ENCODE data around the gene DOCK1. TPM values are rescaled to one million over a fixed set of nuclear protein-coding genes. Genes with fewer than 3 reads are reported as not detected.

Gene DOCK1
- total RNA-seq, 2 experiments from 2014 or later: 0.14 to 0.18 TPM

DNA sequence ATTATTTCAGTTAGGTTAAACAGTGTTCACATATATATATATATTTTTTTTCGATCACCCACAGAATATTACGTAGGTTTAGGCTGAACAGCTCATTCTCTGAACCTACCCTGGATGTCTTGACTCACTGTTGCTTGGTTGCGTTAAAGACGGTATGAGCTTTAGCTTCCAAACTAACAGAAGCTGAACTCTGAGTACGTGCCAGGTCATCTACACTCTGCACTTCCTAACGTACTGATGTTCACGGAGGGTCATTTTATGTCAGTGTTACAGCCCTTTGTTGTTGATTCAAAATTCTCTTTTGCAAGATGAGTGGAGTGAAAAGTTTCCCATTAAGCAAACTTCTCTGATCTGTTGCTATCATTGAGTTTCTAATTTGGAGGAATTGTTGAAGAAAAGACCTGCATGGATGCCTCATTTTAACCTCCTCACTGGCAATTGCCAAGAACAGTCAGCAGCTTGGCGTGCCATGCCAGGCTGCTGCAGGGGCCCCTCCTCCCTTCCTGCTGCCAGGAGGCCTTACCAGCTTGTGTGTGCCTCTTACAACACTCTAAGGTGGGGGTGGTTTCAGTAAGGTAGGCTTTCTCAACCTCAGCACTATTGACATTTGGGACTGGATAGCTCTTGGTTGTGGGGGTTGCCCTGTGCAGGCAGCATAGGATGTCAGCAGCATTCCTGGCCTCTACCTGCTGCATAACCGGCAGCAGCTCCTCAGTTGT, 246.9 kb downstream of the DOCK1 start:
- ChIA-PET POLR2A (no interaction called here), CTCF (no interaction called here)
- H3K4me3 Mint-ChIP-seq: no peak overlapping the region
- DNase-seq (no peak), ATAC-seq (no peak)
- intact Hi-C loops (cut with micrococcal nuclease): no loop called here
- no peaks in the 10 kb centered on the region for H3K36me3 Mint-ChIP-seq (ENCODE audit: low read depth)
- no peak overlapping the region for H3K27ac Mint-ChIP-seq
- H3K9me3 Mint-ChIP-seq: no peaks in the 10 kb centered on the region
- no peaks in the 10 kb centered on the region for H3K27me3 Mint-ChIP-seq
- no peaks in the 10 kb centered on the region for H3K4me1 Mint-ChIP-seq (ENCODE audit: low read depth)
- TF ChIP-seq, protein P1, sequence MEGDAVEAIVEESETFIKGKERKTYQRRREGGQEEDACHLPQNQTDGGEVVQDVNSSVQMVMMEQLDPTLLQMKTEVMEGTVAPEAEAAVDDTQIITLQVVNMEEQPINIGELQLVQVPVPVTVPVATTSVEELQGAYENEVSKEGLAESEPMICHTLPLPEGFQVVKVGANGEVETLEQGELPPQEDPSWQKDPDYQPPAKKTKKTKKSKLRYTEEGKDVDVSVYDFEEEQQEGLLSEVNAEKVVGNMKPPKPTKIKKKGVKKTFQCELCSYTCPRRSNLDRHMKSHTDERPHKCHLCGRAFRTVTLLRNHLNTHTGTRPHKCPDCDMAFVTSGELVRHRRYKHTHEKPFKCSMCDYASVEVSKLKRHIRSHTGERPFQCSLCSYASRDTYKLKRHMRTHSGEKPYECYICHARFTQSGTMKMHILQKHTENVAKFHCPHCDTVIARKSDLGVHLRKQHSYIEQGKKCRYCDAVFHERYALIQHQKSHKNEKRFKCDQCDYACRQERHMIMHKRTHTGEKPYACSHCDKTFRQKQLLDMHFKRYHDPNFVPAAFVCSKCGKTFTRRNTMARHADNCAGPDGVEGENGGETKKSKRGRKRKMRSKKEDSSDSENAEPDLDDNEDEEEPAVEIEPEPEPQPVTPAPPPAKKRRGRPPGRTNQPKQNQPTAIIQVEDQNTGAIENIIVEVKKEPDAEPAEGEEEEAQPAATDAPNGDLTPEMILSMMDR (IDR thresholded peaks at IDR 0.05): no peak

GRCh38 chr10:127153181-127153580, 248.0 kb downstream of the DOCK1 start:
- Mint-ChIP-seq H3K36me3 (ENCODE audit: low read depth) (no peaks in the 10 kb centered on the region), H3K27me3 (no peaks in the 10 kb centered on the region), H3K4me3 (no peak overlapping the region), H3K9me3 (no peaks in the 10 kb centered on the region), H3K4me1 (ENCODE audit: low read depth) (no peaks in the 10 kb centered on the region), H3K27ac (no peak overlapping the region)
- ChIA-PET POLR2A (no interaction called here), CTCF (no interaction called here)
- TF ChIP-seq, protein P1 (IDR thresholded peaks at IDR 0.05): no peak
- DNase-seq (no peak), ATAC-seq (no peak)
- intact Hi-C loops (cut with micrococcal nuclease): no loop called here

DNA sequence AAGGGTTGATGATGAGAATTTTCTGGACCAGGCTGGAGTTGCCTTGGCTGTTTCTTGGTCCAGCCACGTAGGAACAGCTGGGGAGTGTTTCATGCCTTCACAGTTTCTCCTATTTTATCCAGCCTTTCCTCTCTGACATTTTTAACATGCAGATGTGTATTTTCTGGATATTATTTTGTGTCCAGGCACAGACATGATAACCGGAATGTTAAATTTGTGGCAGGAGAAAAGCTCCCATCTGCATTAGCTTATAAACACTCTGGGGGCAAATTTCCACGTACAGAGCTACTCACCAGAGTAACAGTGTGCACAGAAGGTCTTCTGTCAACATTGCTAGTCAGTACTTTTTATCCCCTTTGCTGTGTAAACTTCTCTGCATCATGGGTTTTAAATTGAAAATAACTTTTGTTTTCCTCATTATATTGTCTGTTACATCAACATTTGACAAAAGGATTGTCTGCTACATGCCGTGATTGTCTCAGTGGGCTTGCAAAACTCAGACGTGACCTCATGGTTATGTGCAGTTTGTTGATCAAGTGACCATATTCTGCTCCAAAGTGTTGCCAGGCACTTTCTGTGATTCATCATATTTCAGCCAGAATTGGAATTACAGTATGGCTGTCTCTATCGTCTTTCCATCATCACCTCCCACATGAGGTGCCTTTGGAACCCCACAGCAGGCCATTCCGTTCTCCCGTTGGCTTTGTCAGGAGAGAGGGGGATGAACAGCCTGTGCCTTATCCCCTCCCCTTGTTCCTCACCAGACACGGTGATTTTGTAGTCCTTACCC, 249.8 kb downstream of the DOCK1 start:
- Mint-ChIP-seq H3K27me3 (no peaks in the 10 kb centered on the region), H3K36me3 (ENCODE audit: low read depth) (no peaks in the 10 kb centered on the region)

GRCh38 chr10:127157089-127157488, 251.9 kb downstream of the DOCK1 start:
- CTCF ChIA-PET: no interaction called here
- intact Hi-C loops (cut with micrococcal nuclease): no loop called here
- Mint-ChIP-seq H3K27me3 (no peaks in the 10 kb centered on the region), H3K9me3 (no peaks in the 10 kb centered on the region), H3K4me1 (ENCODE audit: low read depth) (no peaks in the 10 kb centered on the region), H3K4me3 (no peak overlapping the region), H3K27ac (no peak overlapping the region), H3K36me3 (ENCODE audit: low read depth) (no peaks in the 10 kb centered on the region)
- TF ChIP-seq, protein P1 (IDR thresholded peaks at IDR 0.05): no peak
- POLR2A ChIA-PET: no interaction called here
- DNase-seq (no peak), ATAC-seq (no peak)

More for the DNA sequence above, 249.8 kb downstream of the DOCK1 start:
- Mint-ChIP-seq H3K4me1 (ENCODE audit: low read depth) (no peaks in the 10 kb centered on the region), H3K4me3 (no peak overlapping the region), H3K9me3 (no peaks in the 10 kb centered on the region), H3K27ac (no peak overlapping the region)
- ChIA-PET CTCF (no interaction called here), POLR2A (no interaction called here)
- TF ChIP-seq, protein P1 (IDR thresholded peaks at IDR 0.05): no peak
- ATAC-seq: no peak
- DNase-seq: no peak
- intact Hi-C loops (cut with micrococcal nuclease): no loop called here

- DNase-seq (no peak), ATAC-seq (no peak)
- POLR2A ChIA-PET: no interaction called here
- TF ChIP-seq, protein P1 (IDR thresholded peaks at IDR 0.05): no peak
- no peak overlapping the region for H3K4me3 Mint-ChIP-seq
- CTCF ChIA-PET: no interaction called here
- intact Hi-C loops (cut with micrococcal nuclease): no loop called here
- H3K9me3 Mint-ChIP-seq: no peaks in the 10 kb centered on the region
- H3K36me3 Mint-ChIP-seq (ENCODE audit: low read depth): no peaks in the 10 kb centered on the region
- no peaks in the 10 kb centered on the region for H3K27me3 Mint-ChIP-seq
- H3K4me1 Mint-ChIP-seq (ENCODE audit: low read depth): no peaks in the 10 kb centered on the region
- H3K27ac Mint-ChIP-seq: no peak overlapping the region
Observed at GRCh38 chr10:127157506-127158200, 252.4 kb downstream of the DOCK1 start.
